Measurements from ENCODE around the gene SYNE2.
A peak's percentile ranks its signal among the peaks of the same experiment; 100 is the strongest.

SYNE2 gene

DNA sequence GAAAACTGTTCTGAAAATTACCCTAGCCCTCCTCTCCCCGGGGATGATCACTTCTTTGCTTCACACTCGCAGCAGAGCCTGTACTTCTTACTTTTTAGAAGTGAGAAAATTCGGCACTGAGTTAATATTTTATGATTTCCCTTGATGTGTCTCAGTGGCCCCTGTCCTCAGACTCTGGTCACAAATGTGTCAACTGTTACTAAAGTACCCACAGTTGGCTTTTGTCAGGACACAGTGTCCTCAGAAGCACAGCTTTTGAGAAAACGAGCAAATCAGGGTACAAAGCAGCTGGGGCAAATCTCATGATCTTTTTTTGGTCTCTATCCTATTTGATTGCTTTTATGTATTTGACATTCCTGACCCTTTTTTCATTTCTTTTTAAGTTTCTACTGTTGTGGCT, 142.5 kb downstream of the SYNE2 start:
- DNase-seq (ENCODE audit: low read depth): no peak
- no peak overlapping the region for H3K4me3 ChIP-seq (ENCODE audit: low read length)
- TF ChIP-seq, protein P1, sequence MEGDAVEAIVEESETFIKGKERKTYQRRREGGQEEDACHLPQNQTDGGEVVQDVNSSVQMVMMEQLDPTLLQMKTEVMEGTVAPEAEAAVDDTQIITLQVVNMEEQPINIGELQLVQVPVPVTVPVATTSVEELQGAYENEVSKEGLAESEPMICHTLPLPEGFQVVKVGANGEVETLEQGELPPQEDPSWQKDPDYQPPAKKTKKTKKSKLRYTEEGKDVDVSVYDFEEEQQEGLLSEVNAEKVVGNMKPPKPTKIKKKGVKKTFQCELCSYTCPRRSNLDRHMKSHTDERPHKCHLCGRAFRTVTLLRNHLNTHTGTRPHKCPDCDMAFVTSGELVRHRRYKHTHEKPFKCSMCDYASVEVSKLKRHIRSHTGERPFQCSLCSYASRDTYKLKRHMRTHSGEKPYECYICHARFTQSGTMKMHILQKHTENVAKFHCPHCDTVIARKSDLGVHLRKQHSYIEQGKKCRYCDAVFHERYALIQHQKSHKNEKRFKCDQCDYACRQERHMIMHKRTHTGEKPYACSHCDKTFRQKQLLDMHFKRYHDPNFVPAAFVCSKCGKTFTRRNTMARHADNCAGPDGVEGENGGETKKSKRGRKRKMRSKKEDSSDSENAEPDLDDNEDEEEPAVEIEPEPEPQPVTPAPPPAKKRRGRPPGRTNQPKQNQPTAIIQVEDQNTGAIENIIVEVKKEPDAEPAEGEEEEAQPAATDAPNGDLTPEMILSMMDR (conservative IDR thresholded peaks at IDR 0.05; ENCODE audit: low read length): no peak

- no peak for DNase-seq (ENCODE audit: low read depth)
- no peak overlapping the region for H3K4me3 ChIP-seq (ENCODE audit: low read length)
- TF ChIP-seq, protein P1 (conservative IDR thresholded peaks at IDR 0.05; ENCODE audit: low read length): no peak
Observed at GRCh38 chr14:63996016-63996415, 143.2 kb downstream of the SYNE2 start.

- TF ChIP-seq, protein P1 (conservative IDR thresholded peaks at IDR 0.05; ENCODE audit: low read length): no peak
- H3K4me3 ChIP-seq (ENCODE audit: low read length): no peak overlapping the region
- peak; percentile 11 for DNase-seq (ENCODE audit: low read depth)
Observed at GRCh38 chr14:63996625-63997220, 143.9 kb downstream of the SYNE2 start.

- DNase-seq (ENCODE audit: low read depth): no peak
- no peak overlapping the region for H3K4me3 ChIP-seq (ENCODE audit: low read length)
- TF ChIP-seq, protein P1 (conservative IDR thresholded peaks at IDR 0.05; ENCODE audit: low read length): no peak
Observed at GRCh38 chr14:64000749-64001148, 147.9 kb downstream of the SYNE2 start.

- no peak for DNase-seq (ENCODE audit: low read depth)
- no peak overlapping the region for H3K4me3 ChIP-seq (ENCODE audit: low read length)
- TF ChIP-seq, protein P1 (conservative IDR thresholded peaks at IDR 0.05; ENCODE audit: low read length): no peak
Observed at GRCh38 chr14:64005822-64006221, 153.0 kb downstream of the SYNE2 start.

- TF ChIP-seq, protein P1 (conservative IDR thresholded peaks at IDR 0.05; ENCODE audit: low read length): no peak
- no peak overlapping the region for H3K4me3 ChIP-seq (ENCODE audit: low read length)
- DNase-seq (ENCODE audit: low read depth): no peak
Observed at GRCh38 chr14:64008016-64008415, 155.2 kb downstream of the SYNE2 start.

- no peak overlapping the region for H3K4me3 ChIP-seq (ENCODE audit: low read length)
- no peak for DNase-seq (ENCODE audit: low read depth)
- TF ChIP-seq, protein P1 (conservative IDR thresholded peaks at IDR 0.05; ENCODE audit: low read length): no peak
Observed at GRCh38 chr14:64012003-64012402, 159.2 kb downstream of the SYNE2 start.

Measured in AG10803 (cell line).